ENCODE results near the gene RXYLT1. TPM values are rescaled to one million over a fixed set of nuclear protein-coding genes. Genes with fewer than 3 reads are reported as not detected.
"Not testable (repeated sequence)": the region's sequence is repeated elsewhere in the genome, so short reads cannot be mapped to it uniquely, and the experiment has no call there.

Gene RXYLT1, protein sequence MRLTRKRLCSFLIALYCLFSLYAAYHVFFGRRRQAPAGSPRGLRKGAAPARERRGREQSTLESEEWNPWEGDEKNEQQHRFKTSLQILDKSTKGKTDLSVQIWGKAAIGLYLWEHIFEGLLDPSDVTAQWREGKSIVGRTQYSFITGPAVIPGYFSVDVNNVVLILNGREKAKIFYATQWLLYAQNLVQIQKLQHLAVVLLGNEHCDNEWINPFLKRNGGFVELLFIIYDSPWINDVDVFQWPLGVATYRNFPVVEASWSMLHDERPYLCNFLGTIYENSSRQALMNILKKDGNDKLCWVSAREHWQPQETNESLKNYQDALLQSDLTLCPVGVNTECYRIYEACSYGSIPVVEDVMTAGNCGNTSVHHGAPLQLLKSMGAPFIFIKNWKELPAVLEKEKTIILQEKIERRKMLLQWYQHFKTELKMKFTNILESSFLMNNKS
- 10 to 100 TPM; 16.0 to 28.3 (median 20.7) TPM for total RNA-seq
- polyA plus RNA-seq, result 10 to 100 TPM in 1 of 2 donors, 1 to 10 TPM in 1; 7.6 to 24.7 TPM
- long read RNA-seq, donor 1, full-length matches to known transcripts, result 48 of 55 reads
- long read RNA-seq, donor 1, partial matches to known transcripts, result 0 of 55 reads
- long read RNA-seq, donor 1, other reads (novel, unspliced or antisense), result 7 of 55 reads
- long read RNA-seq, donor 2, full-length matches to known transcripts, result 26 of 41 reads
- long read RNA-seq, donor 2, partial matches to known transcripts, result 3 of 41 reads
- long read RNA-seq, donor 2, other reads (novel, unspliced or antisense), result 12 of 41 reads
- long read RNA-seq, donor 3, full-length matches to known transcripts, result 52 of 64 reads
- long read RNA-seq, donor 3, partial matches to known transcripts, result 3 of 64 reads
- long read RNA-seq, donor 3, other reads (novel, unspliced or antisense), result 9 of 64 reads

DNA sequence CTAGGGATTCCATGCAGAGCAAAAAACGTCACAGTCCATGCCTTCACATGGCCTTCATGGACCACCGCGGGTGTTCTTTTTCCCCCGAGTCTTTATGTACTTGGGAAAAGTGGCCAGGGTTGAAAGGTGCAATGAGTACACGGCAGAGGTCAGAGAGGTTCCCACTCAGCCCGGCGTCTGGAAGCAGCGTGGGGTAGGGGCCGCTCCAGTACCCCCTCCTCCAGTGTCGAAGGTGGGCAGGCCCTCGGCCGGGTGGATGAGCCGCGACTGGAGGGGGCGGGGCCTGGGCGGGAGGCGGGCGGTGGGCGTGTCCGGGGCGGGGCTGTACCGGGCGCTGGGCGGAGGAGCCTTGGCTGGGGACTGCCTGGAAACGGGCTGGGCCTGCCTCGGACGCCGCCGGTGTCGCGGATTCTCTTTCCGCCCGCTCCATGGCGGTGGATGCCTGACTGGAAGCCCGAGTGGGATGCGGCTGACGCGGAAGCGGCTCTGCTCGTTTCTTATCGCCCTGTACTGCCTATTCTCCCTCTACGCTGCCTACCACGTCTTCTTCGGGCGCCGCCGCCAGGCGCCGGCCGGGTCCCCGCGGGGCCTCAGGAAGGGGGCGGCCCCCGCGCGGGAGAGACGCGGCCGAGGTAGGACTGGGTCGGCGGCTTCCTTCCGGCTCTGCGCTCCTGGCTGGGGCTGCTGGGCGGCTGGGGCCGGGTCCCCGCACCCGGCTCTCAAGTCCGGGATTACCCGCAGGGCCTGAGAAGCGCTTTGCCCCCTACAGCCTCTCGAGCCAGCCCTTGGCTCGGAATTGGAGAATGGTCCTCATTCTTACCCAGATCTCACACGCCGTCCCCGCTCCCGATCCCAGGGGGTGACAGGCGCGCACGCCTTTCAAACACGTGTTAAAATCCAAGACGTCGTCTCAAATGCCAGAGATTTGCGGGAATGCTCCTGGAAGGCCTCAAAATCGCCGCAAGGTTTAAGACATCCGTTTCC is at the start of gene RXYLT1:
Gene RXYLT1 (plus strand): TSS at position 412 of the 984 bp plus-strand sequence. CDS start 52 bp downstream, at position 464.
- TF ChIP-seq, protein P1, sequence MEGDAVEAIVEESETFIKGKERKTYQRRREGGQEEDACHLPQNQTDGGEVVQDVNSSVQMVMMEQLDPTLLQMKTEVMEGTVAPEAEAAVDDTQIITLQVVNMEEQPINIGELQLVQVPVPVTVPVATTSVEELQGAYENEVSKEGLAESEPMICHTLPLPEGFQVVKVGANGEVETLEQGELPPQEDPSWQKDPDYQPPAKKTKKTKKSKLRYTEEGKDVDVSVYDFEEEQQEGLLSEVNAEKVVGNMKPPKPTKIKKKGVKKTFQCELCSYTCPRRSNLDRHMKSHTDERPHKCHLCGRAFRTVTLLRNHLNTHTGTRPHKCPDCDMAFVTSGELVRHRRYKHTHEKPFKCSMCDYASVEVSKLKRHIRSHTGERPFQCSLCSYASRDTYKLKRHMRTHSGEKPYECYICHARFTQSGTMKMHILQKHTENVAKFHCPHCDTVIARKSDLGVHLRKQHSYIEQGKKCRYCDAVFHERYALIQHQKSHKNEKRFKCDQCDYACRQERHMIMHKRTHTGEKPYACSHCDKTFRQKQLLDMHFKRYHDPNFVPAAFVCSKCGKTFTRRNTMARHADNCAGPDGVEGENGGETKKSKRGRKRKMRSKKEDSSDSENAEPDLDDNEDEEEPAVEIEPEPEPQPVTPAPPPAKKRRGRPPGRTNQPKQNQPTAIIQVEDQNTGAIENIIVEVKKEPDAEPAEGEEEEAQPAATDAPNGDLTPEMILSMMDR (IDR thresholded peaks at IDR 0.05), result peak in 1 of 12 donors; percentile 5
- peak in 1 of 2 donors; percentile 88 for TF ChIP-seq POLR2A (IDR thresholded peaks at IDR 0.05)
- DNase-seq, result peak; percentile 88 to 93 (median 89)
- intact Hi-C loops (cut with DNase I), result loop anchor here in 1 of 10 donors (10.0 kb wide), 1 partner anchor 105 kb away; no protein-coding TSS in a partner anchor
- no peaks in the 10 kb centered on the region for H3K27me3 ChIP-seq
- H3K36me3 ChIP-seq, result peaks cover 0 to 29% (median 9%) of the 10 kb centered on the region in 9 donors
- peak; percentile 99 to 100 (median 100) for ATAC-seq
- H3K4me3 ChIP-seq, result peak within 1 kb of the TSS; percentile 64 to 92 (median 84)
- no peaks in the 10 kb centered on the region for H3K9me3 ChIP-seq
- peak within 1 kb of the TSS; percentile 78 to 94 (median 90) for H3K27ac ChIP-seq
- 0 to 3% (median 1%) methylated on average over 20 to 86 of the region's 86 CpGs for WGBS, 4 donors
- peaks cover 0 to 19% (median 11%) of the 10 kb centered on the region in 12 donors for H3K4me1 ChIP-seq

DNA sequence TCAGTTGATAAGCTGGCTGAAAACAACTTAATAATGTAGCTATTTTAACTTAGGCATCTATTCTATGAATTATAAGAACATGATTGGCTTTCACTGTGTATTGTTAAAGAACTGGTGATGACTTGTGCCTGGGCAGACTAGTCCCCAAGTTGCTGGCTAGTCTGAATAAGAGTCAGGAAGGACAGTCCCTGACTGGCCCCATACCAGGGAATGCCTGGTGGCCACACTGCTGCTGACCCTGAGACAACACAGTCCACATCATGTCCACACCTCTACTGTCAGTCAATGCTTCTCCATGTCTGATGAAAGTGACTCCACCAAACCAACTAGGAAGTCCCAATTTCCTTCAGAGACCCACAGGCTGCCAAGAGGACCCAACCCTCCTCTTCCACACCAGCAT is 46.9 kb upstream of the RXYLT1 start:
- H3K9me3 ChIP-seq; intact Hi-C loops (cut with DNase I); H3K27me3 ChIP-seq; DNase-seq; H3K27ac ChIP-seq; H3K4me1 ChIP-seq; H3K4me3 ChIP-seq; H3K36me3 ChIP-seq: not testable (repeated sequence)
- peak; percentile 25 to 72 (median 66) for ATAC-seq

DNA sequence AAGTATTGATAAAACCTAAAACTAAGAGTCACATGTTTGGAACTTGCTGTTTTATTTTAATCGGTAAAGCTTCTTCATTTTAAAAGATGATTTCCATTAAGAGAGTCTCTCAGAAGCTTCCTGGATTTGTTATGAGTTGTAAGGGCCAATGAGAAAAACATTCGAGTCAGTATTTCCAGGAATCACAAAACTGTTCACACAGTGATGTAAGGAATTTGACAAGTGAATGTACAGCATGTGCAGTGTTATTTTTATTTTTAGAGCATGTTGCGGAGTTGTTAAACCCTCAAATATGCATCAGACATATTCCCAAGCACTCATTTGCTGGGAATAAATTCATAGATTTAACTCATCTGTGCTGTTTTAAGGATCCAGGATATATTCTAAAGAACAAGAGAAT is 46.1 kb upstream of the RXYLT1 start:
- H3K27ac ChIP-seq, result peak overlapping the region in 1 of 12 donors; percentile 65
- H3K4me3 ChIP-seq; H3K4me1 ChIP-seq; intact Hi-C loops (cut with DNase I); H3K27me3 ChIP-seq; DNase-seq; H3K9me3 ChIP-seq; H3K36me3 ChIP-seq: not testable (repeated sequence)
- WGBS, 4 donors, result 33 to 49% (median 39%) methylated on average over 3 of the region's 3 CpGs
- peak in 2 of 4 donors; percentile 34 to 39 for ATAC-seq

DNA sequence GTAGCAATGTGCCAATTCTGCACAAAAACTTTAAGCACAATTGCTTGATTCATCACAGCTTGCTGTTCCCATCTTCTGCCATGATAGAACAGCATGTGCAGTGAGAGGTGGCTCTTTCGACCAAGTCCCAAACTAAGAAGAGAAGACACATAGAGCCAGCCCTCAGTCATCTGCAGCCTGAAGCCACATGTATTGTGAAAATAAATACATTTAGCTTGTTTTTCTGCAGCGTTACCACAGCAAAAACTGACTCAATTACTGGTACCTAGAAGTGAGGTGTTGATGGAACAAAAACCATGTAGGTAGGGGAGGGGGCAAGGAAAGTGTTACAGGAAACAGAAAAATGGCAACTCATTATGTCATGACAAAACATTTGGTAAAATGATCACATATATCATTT is 39.2 kb upstream of the RXYLT1 start:
- H3K4me1 ChIP-seq, H3K27me3 ChIP-seq, H3K9me3 ChIP-seq, ATAC-seq, DNase-seq, H3K36me3 ChIP-seq, H3K4me3 ChIP-seq, H3K27ac ChIP-seq: not testable (repeated sequence)
- WGBS, 4 donors, result 83 to 100% methylated on average over 1 of the region's 2 CpGs; no CpG with 5 or more reads in 2 of the 4 donors
- intact Hi-C loops (cut with DNase I), result loop anchor here in 2 of 10 donors (5.0 kb wide), 1 partner anchor 193 kb away; no protein-coding TSS in a partner anchor

DNA sequence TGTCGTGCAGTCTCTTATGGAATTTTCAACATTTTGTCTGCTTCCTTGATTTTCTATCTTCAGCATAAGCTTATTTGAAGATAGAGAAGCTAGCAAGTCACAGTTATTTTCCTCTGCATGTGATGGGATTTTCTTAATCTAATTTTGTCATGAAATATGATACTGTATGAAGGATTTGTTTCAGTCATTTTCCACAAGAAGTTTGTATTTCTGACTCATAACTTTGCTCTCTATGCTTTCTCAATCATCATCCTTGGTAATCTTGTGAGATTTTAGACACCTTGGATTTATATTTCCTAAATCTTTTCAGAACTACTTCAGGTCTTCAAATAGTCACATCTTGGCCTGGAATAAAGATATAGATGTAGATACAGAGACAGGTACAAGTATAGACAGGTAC is 38.3 kb upstream of the RXYLT1 start:
- H3K27ac ChIP-seq, H3K27me3 ChIP-seq, DNase-seq, ATAC-seq, H3K4me3 ChIP-seq, H3K4me1 ChIP-seq, H3K36me3 ChIP-seq, H3K9me3 ChIP-seq: not testable (repeated sequence)
- intact Hi-C loops (cut with DNase I), result loop anchor here in 2 of 10 donors (5.0 kb wide), 1 partner anchor 194 kb away; no protein-coding TSS in a partner anchor
- WGBS, 4 donors, result 90 to 97% (median 94%) methylated on average over 1 of the region's 1 CpG

DNA sequence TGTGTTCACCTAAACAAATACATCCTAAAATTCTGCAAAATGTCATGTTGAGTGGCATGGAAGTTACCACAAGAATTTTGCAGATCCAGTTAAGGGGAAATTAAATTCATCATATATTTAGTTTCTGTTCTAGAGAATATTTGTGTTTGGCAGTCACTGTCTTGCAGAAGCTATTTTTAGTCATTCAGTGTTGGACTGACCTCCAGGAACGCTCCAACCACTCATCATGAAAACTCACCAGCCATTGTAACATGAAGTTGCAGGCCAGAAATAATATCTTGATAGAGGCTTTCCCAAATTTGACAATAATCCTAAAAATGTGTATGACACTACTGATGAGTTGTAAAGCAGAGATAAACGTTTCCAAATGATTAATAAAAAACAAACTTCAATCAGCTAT is 35.6 kb upstream of the RXYLT1 start:
- WGBS, 4 donors, result 9 to 12% (median 11%) methylated on average over 2 of the region's 2 CpGs
- not testable (repeated sequence) for DNase-seq, H3K4me1 ChIP-seq, H3K27me3 ChIP-seq, H3K36me3 ChIP-seq, H3K4me3 ChIP-seq, H3K9me3 ChIP-seq
- ATAC-seq, result peak in 3 of 4 donors; percentile 49 to 66 (median 65)
- intact Hi-C loops (cut with DNase I), result loop anchor here in 2 of 10 donors (5.0 kb wide), 1 partner anchor 197 kb away; no protein-coding TSS in a partner anchor
- H3K27ac ChIP-seq, result peak overlapping the region in 2 of 12 donors; percentile 4 to 17

DNA sequence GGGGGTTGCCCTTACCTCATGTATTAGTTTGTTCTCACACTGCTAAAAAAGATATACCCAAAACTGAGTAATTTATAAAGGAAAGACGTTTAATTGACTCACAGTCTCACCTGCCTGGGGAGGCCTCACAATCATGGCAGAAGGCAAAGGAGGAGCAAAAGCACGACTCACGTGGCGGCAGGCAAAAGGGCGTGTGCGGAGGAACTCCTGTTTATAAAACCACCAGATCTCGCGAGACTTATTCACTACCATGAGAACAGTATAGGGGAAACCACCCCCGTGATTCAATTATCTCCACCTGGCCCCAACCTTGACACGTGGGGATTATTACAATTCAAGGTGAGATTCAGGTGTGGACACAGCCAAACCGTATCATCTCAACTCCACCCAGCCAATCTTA is 33.2 kb upstream of the RXYLT1 start:
- H3K27me3 ChIP-seq; H3K4me3 ChIP-seq; ATAC-seq; H3K9me3 ChIP-seq; DNase-seq; H3K4me1 ChIP-seq; H3K36me3 ChIP-seq; H3K27ac ChIP-seq; intact Hi-C loops (cut with DNase I): not testable (repeated sequence)
- WGBS, 4 donors, result 76 to 84% (median 81%) methylated on average over 11 of the region's 11 CpGs

DNA sequence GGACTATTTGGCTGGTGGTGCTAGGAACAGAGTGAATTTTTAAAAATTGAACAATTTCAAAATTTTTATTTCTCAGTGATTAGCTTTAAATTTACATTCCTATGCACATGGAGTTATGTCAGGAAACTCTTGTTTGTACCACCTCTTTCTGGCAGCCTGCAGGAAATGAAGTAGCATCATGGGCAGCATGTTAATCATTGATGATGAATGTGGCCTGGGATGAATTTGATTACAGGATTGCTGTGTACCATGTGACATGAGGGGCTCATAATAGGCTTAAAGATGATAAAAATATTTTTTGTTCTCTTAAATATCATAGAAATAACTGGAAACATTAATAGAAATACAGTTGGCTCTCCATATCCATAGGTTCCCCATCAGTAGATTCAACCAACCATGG is 32.6 kb upstream of the RXYLT1 start:
- ATAC-seq; H3K36me3 ChIP-seq; H3K9me3 ChIP-seq; H3K4me3 ChIP-seq; H3K27me3 ChIP-seq; intact Hi-C loops (cut with DNase I); DNase-seq; H3K4me1 ChIP-seq; H3K27ac ChIP-seq: not testable (repeated sequence)

All from heart left ventricle (tissue), 16 donors.